H1 (cell line): Measurements from ENCODE around the gene SLC16A8. TPM values are rescaled to one million over a fixed set of nuclear protein-coding genes. Genes with fewer than 3 reads are reported as not detected.

ENCODE experiments used
- BRCA1 ChIP-seq: IDR thresholded peaks from 2 replicates; pipeline ENCODE4 v1.6.1; 2012; ENCODE audit warnings: low read depth, low read length, improper control_type of control experiment
- FOSL1 ChIP-seq: IDR thresholded peaks from 2 replicates; pipeline ENCODE4 v1.6.1; 2011; ENCODE audit warnings: mild to moderate bottlenecking, low read depth, low read length, moderate library complexity; ENCODE audit not compliant: insufficient read depth
- NANOG ChIP-seq: IDR thresholded peaks from 2 replicates; pipeline ENCODE4 v1.6.1; 2011; ENCODE audit warnings: low read length, low read depth, mild to moderate bottlenecking, inconsistent platforms; ENCODE audit not compliant: insufficient read depth, poor library complexity, severe bottlenecking
- ZNF274 ChIP-seq: IDR thresholded peaks from 2 replicates; pipeline ENCODE4 v1.7.0; 2012; ENCODE audit warnings: low read length, borderline replicate concordance; ENCODE audit errors: extremely low read depth
- polyA plus RNA-seq, 7 experiments: library from polyadenylated mRNA; depleted of rRNA in 3 of 7; stranded (reverse) in 5 of 7; unstranded in 2 of 7; fragments of >200 nt in 5 of 7; fragments of 200-250 nt in 2 of 7; gene quantifications; 1 replicate in 5 of 7; 2 replicates in 1 of 7; 4 replicates in 1 of 7; pipeline versions ENCODE4 v1.2.1 to v1.2.3, GENCODE V29; 2011 to 2013; ENCODE audit warnings: missing spikeins in 2 of 7, mixed read lengths in 2 of 7
- total RNA-seq: library from RNA; stranded (reverse); fragmentation: NEBNext Ultra II Directional; extraction: Animal tissue kit (Norgen Biotek cat#: 25700); gene quantifications from 2 replicates; pipeline ENCODE4 v1.2.1, GENCODE V29; 2021
- TF ChIP-seq, protein P1 (sequence below): fragments of 300-600 bp; sonication (generic); IDR thresholded peaks from 2 replicates; pipeline ENCODE4 v1.7.1; 2012; ENCODE audit warnings: low read length, moderate library complexity, mild to moderate bottlenecking, inconsistent platforms; ENCODE audit not compliant: insufficient replicate concordance
- TF ChIP-seq, protein P2 (sequence below): IDR thresholded peaks from 2 replicates; pipeline ENCODE4 v1.6.1; 2011; ENCODE audit warnings: low read depth, mild to moderate bottlenecking, low read length; ENCODE audit not compliant: insufficient read depth

The SLC16A8 gene
- total and polyA plus RNA-seq, 2 of the 8 experiments (the other 6 are each of a cell fraction or from before 2014, with no cell fraction given), result 0.70 TPM; not detected in 1

DNA sequence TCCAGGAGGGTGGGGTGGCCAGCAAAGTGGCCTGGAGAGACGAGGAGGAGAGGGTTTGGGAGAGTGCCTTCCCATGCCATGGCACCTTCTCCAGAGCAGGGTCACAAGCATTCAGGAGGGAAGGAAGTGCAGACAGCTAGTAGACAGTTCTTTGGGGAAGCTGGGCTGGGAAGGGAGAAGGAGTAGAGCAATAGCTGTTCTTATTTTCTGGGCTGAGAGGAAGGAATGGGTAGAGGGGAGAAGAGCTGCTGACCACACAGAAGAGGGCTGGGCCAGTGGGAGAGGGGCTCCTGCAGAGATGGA, 41.5 kb downstream of the SLC16A8 start (continued):
- TF ChIP-seq, protein P1, sequence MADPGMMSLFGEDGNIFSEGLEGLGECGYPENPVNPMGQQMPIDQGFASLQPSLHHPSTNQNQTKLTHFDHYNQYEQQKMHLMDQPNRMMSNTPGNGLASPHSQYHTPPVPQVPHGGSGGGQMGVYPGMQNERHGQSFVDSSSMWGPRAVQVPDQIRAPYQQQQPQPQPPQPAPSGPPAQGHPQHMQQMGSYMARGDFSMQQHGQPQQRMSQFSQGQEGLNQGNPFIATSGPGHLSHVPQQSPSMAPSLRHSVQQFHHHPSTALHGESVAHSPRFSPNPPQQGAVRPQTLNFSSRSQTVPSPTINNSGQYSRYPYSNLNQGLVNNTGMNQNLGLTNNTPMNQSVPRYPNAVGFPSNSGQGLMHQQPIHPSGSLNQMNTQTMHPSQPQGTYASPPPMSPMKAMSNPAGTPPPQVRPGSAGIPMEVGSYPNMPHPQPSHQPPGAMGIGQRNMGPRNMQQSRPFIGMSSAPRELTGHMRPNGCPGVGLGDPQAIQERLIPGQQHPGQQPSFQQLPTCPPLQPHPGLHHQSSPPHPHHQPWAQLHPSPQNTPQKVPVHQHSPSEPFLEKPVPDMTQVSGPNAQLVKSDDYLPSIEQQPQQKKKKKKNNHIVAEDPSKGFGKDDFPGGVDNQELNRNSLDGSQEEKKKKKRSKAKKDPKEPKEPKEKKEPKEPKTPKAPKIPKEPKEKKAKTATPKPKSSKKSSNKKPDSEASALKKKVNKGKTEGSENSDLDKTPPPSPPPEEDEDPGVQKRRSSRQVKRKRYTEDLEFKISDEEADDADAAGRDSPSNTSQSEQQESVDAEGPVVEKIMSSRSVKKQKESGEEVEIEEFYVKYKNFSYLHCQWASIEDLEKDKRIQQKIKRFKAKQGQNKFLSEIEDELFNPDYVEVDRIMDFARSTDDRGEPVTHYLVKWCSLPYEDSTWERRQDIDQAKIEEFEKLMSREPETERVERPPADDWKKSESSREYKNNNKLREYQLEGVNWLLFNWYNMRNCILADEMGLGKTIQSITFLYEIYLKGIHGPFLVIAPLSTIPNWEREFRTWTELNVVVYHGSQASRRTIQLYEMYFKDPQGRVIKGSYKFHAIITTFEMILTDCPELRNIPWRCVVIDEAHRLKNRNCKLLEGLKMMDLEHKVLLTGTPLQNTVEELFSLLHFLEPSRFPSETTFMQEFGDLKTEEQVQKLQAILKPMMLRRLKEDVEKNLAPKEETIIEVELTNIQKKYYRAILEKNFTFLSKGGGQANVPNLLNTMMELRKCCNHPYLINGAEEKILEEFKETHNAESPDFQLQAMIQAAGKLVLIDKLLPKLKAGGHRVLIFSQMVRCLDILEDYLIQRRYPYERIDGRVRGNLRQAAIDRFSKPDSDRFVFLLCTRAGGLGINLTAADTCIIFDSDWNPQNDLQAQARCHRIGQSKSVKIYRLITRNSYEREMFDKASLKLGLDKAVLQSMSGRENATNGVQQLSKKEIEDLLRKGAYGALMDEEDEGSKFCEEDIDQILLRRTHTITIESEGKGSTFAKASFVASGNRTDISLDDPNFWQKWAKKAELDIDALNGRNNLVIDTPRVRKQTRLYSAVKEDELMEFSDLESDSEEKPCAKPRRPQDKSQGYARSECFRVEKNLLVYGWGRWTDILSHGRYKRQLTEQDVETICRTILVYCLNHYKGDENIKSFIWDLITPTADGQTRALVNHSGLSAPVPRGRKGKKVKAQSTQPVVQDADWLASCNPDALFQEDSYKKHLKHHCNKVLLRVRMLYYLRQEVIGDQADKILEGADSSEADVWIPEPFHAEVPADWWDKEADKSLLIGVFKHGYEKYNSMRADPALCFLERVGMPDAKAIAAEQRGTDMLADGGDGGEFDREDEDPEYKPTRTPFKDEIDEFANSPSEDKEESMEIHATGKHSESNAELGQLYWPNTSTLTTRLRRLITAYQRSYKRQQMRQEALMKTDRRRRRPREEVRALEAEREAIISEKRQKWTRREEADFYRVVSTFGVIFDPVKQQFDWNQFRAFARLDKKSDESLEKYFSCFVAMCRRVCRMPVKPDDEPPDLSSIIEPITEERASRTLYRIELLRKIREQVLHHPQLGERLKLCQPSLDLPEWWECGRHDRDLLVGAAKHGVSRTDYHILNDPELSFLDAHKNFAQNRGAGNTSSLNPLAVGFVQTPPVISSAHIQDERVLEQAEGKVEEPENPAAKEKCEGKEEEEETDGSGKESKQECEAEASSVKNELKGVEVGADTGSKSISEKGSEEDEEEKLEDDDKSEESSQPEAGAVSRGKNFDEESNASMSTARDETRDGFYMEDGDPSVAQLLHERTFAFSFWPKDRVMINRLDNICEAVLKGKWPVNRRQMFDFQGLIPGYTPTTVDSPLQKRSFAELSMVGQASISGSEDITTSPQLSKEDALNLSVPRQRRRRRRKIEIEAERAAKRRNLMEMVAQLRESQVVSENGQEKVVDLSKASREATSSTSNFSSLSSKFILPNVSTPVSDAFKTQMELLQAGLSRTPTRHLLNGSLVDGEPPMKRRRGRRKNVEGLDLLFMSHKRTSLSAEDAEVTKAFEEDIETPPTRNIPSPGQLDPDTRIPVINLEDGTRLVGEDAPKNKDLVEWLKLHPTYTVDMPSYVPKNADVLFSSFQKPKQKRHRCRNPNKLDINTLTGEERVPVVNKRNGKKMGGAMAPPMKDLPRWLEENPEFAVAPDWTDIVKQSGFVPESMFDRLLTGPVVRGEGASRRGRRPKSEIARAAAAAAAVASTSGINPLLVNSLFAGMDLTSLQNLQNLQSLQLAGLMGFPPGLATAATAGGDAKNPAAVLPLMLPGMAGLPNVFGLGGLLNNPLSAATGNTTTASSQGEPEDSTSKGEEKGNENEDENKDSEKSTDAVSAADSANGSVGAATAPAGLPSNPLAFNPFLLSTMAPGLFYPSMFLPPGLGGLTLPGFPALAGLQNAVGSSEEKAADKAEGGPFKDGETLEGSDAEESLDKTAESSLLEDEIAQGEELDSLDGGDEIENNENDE, result no peak
- TF ChIP-seq BRCA1, result no peak
- no peak for TF ChIP-seq NANOG
- TF ChIP-seq FOSL1, result no peak
- TF ChIP-seq ZNF274, result no peak
- TF ChIP-seq, protein P2, sequence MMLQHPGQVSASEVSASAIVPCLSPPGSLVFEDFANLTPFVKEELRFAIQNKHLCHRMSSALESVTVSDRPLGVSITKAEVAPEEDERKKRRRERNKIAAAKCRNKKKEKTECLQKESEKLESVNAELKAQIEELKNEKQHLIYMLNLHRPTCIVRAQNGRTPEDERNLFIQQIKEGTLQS, result no peak
